Calu3 (cell line): ENCODE results near the gene LZTFL1. TPM values are rescaled to one million over a fixed set of nuclear protein-coding genes. Genes with fewer than 3 reads are reported as not detected.

Experiments used
- BruUV-seq: library from RNA; stranded (reverse); fragments of 400-500 nt; replicated peaks from 2 replicates; lab custom pipeline; 2021; lab: Mats Ljungman, UMichigan
- CTCF ChIA-PET: fragments of 300-600 bp; sonication (Branson Sonifier 250); formaldehyde crosslinking; loops from one replicate; lab custom pipeline; 2022; ENCODE audit warnings: antibody characterized with exemption; lab: Charles Lee
- DNase-seq: peaks from one replicate; pipeline ENCODE4 v3.0.0; 2022
- H3K27ac Mint-ChIP-seq: one replicate; pipeline ENCODE4 v1.8.0; 2022; ENCODE audit warnings: mixed read lengths; ENCODE audit not compliant: unreplicated experiment
- H3K27me3 Mint-ChIP-seq: one replicate; pipeline ENCODE4 v1.8.0; 2022; ENCODE audit warnings: mixed read lengths; ENCODE audit not compliant: unreplicated experiment
- H3K36me3 Mint-ChIP-seq: one replicate; pipeline ENCODE4 v1.8.0; 2022; ENCODE audit warnings: mild to moderate bottlenecking, moderate library complexity, mixed read lengths; ENCODE audit not compliant: insufficient read depth, unreplicated experiment
- H3K4me1 Mint-ChIP-seq: one replicate; pipeline ENCODE4 v1.8.0; 2022; ENCODE audit warnings: mild to moderate bottlenecking, low read depth, mixed read lengths; ENCODE audit not compliant: unreplicated experiment
- H3K4me3 Mint-ChIP-seq: one replicate; pipeline ENCODE4 v1.8.0; 2022; ENCODE audit warnings: mild to moderate bottlenecking, low read depth, moderate library complexity, mixed read lengths; ENCODE audit not compliant: unreplicated experiment
- H3K9me3 Mint-ChIP-seq: one replicate; pipeline ENCODE4 v1.8.0; 2022; ENCODE audit warnings: low read depth, mixed read lengths; ENCODE audit not compliant: unreplicated experiment
- intact Hi-C: fragments of 100-400 bp; cut with micrococcal nuclease; formaldehyde crosslinking; loops from one replicate; pipeline ENCODE4 v1.10.0; 2022; ENCODE audit not compliant: unreplicated experiment
- total RNA-seq: library from RNA; stranded (reverse); gene quantifications from 2 replicates; pipeline ENCODE4 v1.2.3, GENCODE V29; 2022
- TF ChIP-seq, protein P1 (sequence below): fragments of 200-600 bp; IDR thresholded peaks from one replicate; pipeline ENCODE4 v1.8.0; 2022; ENCODE audit warnings: antibody characterized with exemption; ENCODE audit not compliant: unreplicated experiment

The LZTFL1 gene
- total RNA-seq, 1 experiment from 2014 or later = 12.7 TPM

DNA sequence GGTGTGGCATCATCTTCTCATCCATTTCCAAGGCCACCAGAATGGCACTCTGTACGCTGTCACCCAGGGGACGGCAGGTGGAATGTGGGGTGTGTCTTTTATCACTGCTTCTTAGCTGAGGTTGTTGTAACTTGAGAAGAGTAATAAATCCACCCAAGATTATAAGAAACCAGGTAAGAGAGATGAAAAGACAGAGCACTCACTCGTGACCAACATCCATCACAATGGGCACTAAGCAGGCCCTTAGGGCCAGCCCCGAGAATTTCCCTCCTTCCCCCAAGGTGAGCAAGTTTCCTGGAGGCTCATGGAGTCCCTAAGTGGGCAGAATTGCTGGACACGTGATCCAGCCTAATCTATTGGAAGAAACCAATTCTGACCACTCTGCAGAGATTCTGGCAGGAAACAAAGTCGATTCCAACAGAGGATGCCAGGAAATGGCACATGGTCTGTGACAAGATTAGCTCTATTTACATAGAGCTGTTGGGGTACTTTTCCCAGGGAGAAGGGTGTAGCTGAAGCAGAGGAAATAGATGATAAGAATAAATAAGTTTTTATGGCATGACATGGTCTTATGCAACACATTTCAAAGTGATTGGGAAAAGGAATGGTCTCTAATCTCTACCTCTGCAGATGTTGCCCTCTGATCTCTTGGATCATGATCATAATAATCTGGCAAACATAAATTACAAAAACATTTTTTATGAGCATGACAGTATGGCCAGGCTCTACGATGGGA is 68.0 kb downstream of the LZTFL1 start:
- DNase-seq = peak; percentile 19
- CTCF ChIA-PET = interaction anchor here (0.6 kb wide), 1 partner anchor 49 kb away, joined by 4 read pairs; no protein-coding TSS in a partner anchor
- BruUV-seq = no TSS peak
- H3K36me3 Mint-ChIP-seq = no peaks in the 10 kb centered on the region
- TF ChIP-seq, protein P1, sequence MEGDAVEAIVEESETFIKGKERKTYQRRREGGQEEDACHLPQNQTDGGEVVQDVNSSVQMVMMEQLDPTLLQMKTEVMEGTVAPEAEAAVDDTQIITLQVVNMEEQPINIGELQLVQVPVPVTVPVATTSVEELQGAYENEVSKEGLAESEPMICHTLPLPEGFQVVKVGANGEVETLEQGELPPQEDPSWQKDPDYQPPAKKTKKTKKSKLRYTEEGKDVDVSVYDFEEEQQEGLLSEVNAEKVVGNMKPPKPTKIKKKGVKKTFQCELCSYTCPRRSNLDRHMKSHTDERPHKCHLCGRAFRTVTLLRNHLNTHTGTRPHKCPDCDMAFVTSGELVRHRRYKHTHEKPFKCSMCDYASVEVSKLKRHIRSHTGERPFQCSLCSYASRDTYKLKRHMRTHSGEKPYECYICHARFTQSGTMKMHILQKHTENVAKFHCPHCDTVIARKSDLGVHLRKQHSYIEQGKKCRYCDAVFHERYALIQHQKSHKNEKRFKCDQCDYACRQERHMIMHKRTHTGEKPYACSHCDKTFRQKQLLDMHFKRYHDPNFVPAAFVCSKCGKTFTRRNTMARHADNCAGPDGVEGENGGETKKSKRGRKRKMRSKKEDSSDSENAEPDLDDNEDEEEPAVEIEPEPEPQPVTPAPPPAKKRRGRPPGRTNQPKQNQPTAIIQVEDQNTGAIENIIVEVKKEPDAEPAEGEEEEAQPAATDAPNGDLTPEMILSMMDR = no peak
- H3K4me1 Mint-ChIP-seq = peaks cover 12% of the 10 kb centered on the region
- no peaks in the 10 kb centered on the region for H3K9me3 Mint-ChIP-seq
- H3K4me3 Mint-ChIP-seq = no peak overlapping the region
- intact Hi-C loops = no loop called here
- no peak overlapping the region for H3K27ac Mint-ChIP-seq
- no peaks in the 10 kb centered on the region for H3K27me3 Mint-ChIP-seq

Other genes starting within 250 kb of the LZTFL1 start
- 38.7 and 39.8 TPM in 2 replicates for gene LIMD1, start 247.4 kb downstream of the LZTFL1 start, total RNA-seq
- 39.5 and 40.5 TPM in 2 replicates for gene SACM1L, start 152.7 kb downstream of the LZTFL1 start, total RNA-seq
- gene SLC6A20, start 45.6 kb downstream of the LZTFL1 start, total RNA-seq = 2.1 and 7.3 TPM in 2 replicates
- gene CCR9, start 44.4 kb upstream of the LZTFL1 start, total RNA-seq = not detected in 2 replicates
- gene CXCR6, start 101.3 kb upstream of the LZTFL1 start, total RNA-seq = not detected in 2 replicates
- 24.5 and 26.7 TPM in 2 replicates for gene FYCO1, start 153.7 kb upstream of the LZTFL1 start, total RNA-seq
- gene XCR1, start 185.4 kb upstream of the LZTFL1 start, total RNA-seq = not detected in 2 replicates